GM23338 (cell line): Measurements from ENCODE around the gene MYO5A. TPM values are rescaled to one million over a fixed set of nuclear protein-coding genes. Genes with fewer than 3 reads are reported as not detected.

Source experiments
- ATAC-seq: fragments of 200-7000 bp; cut with Tn5 transposase; 3 replicates; pipeline ENCODE4 v1.9.1; 2020
- DNase-seq: peaks from one replicate; pipeline ENCODE4 v3.0.0-alpha.2; 2015; ENCODE audit warnings: low spot score
- H2AFZ ChIP-seq: fragments of 200-600 bp; sonication (generic); 2 replicates; pipeline ENCODE4 v1.8.0; 2016; ENCODE audit warnings: antibody characterized with exemption, mild to moderate bottlenecking, moderate library complexity
- H3F3A ChIP-seq: fragments of 200-600 bp; sonication (generic); replicated peaks from 2 replicates; pipeline ENCODE4 v1.8.0; 2017; ENCODE audit warnings: antibody characterized with exemption, mixed run types, low read depth
- H3K27ac ChIP-seq: fragments of 200-600 bp; sonication (generic); 2 replicates; pipeline ENCODE4 v1.6.1; 2016; ENCODE audit warnings: low read depth
- H3K27me3 ChIP-seq: fragments of 200-600 bp; sonication (generic); 2 replicates; pipeline ENCODE4 v1.8.0; 2016; ENCODE audit warnings: mild to moderate bottlenecking, mixed run types, moderate library complexity; ENCODE audit not compliant: insufficient read depth
- H3K36me3 ChIP-seq: fragments of 200-600 bp; sonication (generic); 2 replicates; pipeline ENCODE4 v1.8.0; 2016; ENCODE audit warnings: mild to moderate bottlenecking; ENCODE audit not compliant: insufficient read depth
- H3K4me1 ChIP-seq: fragments of 200-600 bp; sonication (generic); 2 replicates; pipeline ENCODE4 v1.8.0; 2016; ENCODE audit warnings: mild to moderate bottlenecking, moderate library complexity; ENCODE audit not compliant: insufficient read depth
- H3K4me2 ChIP-seq: fragments of 200-600 bp; sonication (generic); 2 replicates; pipeline ENCODE4 v1.7.1; 2017; ENCODE audit warnings: mixed run types
- H3K4me3 ChIP-seq: fragments of 200-600 bp; sonication (generic); 2 replicates; pipeline ENCODE4 v1.6.1; 2016; ENCODE audit warnings: mixed run types
- H3K79me2 ChIP-seq: fragments of 200-600 bp; sonication (generic); replicated peaks from 2 replicates; pipeline ENCODE4 v1.8.0; 2017; ENCODE audit warnings: mild to moderate bottlenecking; ENCODE audit not compliant: insufficient read depth
- H3K9me2 ChIP-seq: fragments of 200-600 bp; sonication (generic); 2 replicates; pipeline ENCODE4 v1.8.0; 2017; ENCODE audit not compliant: insufficient read depth
- H4K20me1 ChIP-seq: fragments of 200-600 bp; sonication (generic); replicated peaks from 2 replicates; pipeline ENCODE4 v1.8.0; 2017; ENCODE audit warnings: mild to moderate bottlenecking; ENCODE audit not compliant: insufficient read depth
- H3K27ac Mint-ChIP-seq: 2 replicates; pipeline ENCODE4 v1.8.0; 2020; ENCODE audit warnings: inconsistent platforms, mild to moderate bottlenecking, moderate library complexity, mixed read lengths
- H3K27me3 Mint-ChIP-seq: 3 replicates; pipeline ENCODE4 v1.8.0; 2022; ENCODE audit warnings: low read depth, mild to moderate bottlenecking, moderate library complexity, mixed read lengths, inconsistent platforms; ENCODE audit not compliant: insufficient read depth, poor library complexity
- H3K36me3 Mint-ChIP-seq: 3 replicates; pipeline ENCODE4 v1.8.0; 2021; ENCODE audit warnings: low read depth, mild to moderate bottlenecking, inconsistent platforms, moderate library complexity, mixed read lengths
- H3K4me1 Mint-ChIP-seq: 3 replicates; pipeline ENCODE4 v1.8.0; 2020; ENCODE audit warnings: mild to moderate bottlenecking, inconsistent platforms, mixed read lengths
- H3K4me3 Mint-ChIP-seq: 3 replicates; pipeline ENCODE4 v1.8.0; 2021; ENCODE audit warnings: moderate library complexity, mild to moderate bottlenecking, inconsistent platforms, mixed read lengths
- H3K9me3 Mint-ChIP-seq: 3 replicates; pipeline ENCODE4 v1.8.0; 2020; ENCODE audit warnings: moderate library complexity, mild to moderate bottlenecking, inconsistent platforms, mixed read lengths
- CREB1 ChIP-seq: fragments of 250-450 bp; sonication (Bioruptor Pico); IDR thresholded peaks from 2 replicates; pipeline ENCODE4 v1.5.0; 2020; ENCODE audit warnings: low read depth, mild to moderate bottlenecking, moderate library complexity
- ETS1 ChIP-seq: IDR thresholded peaks from 2 replicates; pipeline ENCODE4 v1.6.1; 2016; ENCODE audit warnings: antibody characterized with exemption
- EZH2 ChIP-seq: fragments of 200-600 bp; sonication (generic); IDR thresholded peaks from one replicate; pipeline ENCODE4 v1.8.0; 2017; ENCODE audit warnings: antibody characterized with exemption, mild to moderate bottlenecking, low read depth; ENCODE audit not compliant: unreplicated experiment
- EZH2phosphoT487 ChIP-seq: fragments of 200-600 bp; sonication (generic); IDR thresholded peaks from one replicate; pipeline ENCODE4 v1.8.1; 2018; ENCODE audit warnings: antibody characterized with exemption; ENCODE audit not compliant: unreplicated experiment
- JUNB ChIP-seq: IDR thresholded peaks from one replicate; pipeline ENCODE4 v1.6.1; 2016; ENCODE audit warnings: antibody characterized with exemption; ENCODE audit not compliant: unreplicated experiment
- POLR2AphosphoS5 ChIP-seq: IDR thresholded peaks from 2 replicates; pipeline ENCODE4 v1.6.1; 2016; ENCODE audit warnings: antibody characterized with exemption, low read depth
- STAT1 ChIP-seq: IDR thresholded peaks from one replicate; pipeline ENCODE4 v1.6.1; 2016; ENCODE audit warnings: antibody characterized with exemption; ENCODE audit not compliant: unreplicated experiment
- ZNF331 ChIP-seq: fragments of 250-450 bp; sonication (Bioruptor Pico); IDR thresholded peaks from 2 replicates; pipeline ENCODE4 v1.5.0; 2020; ENCODE audit warnings: low read depth, mild to moderate bottlenecking, moderate library complexity
- polyA plus RNA-seq: library from polyadenylated mRNA; unstranded; fragments of >200 nt; fragmentation: Nextera tagmentation; extraction: Ambion mirVana; gene quantifications from 2 replicates; pipeline ENCODE4 v1.2.1, GENCODE V29; 2016
- total RNA-seq: library from RNA; depleted of rRNA; stranded (reverse); fragments of >200 nt; shearing (Covaris generic); gene quantifications from 2 replicates; pipeline ENCODE4 v1.2.3, GENCODE V29; 2014
- TF ChIP-seq, protein P1 (sequence below): fragments of 250-450 bp; sonication (Bioruptor Pico); IDR thresholded peaks from 2 replicates; pipeline ENCODE4 v1.5.0; 2020; ENCODE audit warnings: mild to moderate bottlenecking, moderate library complexity

The MYO5A gene
- total and polyA plus RNA-seq, 2 experiments from 2014 or later = 5.7 to 31.8 TPM

DNA sequence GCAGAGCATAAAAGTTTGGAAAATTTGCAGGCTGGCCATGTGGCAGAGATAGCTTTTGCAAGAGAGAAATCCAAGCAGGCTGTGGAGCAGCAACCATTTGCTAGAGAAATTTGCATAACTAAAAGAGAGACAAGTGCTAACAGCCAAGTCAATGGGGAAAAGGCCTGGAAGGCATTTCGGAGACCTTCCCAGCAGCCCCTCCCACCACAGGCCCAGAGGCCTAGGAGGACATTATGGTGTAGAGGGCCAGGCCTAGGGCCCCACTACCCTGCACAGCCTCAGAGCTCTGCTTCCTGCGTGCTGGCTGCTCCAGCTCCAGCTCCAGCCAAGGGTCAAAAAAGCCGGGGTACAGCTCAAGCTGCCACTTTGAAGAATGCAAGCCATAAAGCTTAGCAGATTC is 82.7 kb downstream of the MYO5A start (continued):
- TF ChIP-seq, protein P1, sequence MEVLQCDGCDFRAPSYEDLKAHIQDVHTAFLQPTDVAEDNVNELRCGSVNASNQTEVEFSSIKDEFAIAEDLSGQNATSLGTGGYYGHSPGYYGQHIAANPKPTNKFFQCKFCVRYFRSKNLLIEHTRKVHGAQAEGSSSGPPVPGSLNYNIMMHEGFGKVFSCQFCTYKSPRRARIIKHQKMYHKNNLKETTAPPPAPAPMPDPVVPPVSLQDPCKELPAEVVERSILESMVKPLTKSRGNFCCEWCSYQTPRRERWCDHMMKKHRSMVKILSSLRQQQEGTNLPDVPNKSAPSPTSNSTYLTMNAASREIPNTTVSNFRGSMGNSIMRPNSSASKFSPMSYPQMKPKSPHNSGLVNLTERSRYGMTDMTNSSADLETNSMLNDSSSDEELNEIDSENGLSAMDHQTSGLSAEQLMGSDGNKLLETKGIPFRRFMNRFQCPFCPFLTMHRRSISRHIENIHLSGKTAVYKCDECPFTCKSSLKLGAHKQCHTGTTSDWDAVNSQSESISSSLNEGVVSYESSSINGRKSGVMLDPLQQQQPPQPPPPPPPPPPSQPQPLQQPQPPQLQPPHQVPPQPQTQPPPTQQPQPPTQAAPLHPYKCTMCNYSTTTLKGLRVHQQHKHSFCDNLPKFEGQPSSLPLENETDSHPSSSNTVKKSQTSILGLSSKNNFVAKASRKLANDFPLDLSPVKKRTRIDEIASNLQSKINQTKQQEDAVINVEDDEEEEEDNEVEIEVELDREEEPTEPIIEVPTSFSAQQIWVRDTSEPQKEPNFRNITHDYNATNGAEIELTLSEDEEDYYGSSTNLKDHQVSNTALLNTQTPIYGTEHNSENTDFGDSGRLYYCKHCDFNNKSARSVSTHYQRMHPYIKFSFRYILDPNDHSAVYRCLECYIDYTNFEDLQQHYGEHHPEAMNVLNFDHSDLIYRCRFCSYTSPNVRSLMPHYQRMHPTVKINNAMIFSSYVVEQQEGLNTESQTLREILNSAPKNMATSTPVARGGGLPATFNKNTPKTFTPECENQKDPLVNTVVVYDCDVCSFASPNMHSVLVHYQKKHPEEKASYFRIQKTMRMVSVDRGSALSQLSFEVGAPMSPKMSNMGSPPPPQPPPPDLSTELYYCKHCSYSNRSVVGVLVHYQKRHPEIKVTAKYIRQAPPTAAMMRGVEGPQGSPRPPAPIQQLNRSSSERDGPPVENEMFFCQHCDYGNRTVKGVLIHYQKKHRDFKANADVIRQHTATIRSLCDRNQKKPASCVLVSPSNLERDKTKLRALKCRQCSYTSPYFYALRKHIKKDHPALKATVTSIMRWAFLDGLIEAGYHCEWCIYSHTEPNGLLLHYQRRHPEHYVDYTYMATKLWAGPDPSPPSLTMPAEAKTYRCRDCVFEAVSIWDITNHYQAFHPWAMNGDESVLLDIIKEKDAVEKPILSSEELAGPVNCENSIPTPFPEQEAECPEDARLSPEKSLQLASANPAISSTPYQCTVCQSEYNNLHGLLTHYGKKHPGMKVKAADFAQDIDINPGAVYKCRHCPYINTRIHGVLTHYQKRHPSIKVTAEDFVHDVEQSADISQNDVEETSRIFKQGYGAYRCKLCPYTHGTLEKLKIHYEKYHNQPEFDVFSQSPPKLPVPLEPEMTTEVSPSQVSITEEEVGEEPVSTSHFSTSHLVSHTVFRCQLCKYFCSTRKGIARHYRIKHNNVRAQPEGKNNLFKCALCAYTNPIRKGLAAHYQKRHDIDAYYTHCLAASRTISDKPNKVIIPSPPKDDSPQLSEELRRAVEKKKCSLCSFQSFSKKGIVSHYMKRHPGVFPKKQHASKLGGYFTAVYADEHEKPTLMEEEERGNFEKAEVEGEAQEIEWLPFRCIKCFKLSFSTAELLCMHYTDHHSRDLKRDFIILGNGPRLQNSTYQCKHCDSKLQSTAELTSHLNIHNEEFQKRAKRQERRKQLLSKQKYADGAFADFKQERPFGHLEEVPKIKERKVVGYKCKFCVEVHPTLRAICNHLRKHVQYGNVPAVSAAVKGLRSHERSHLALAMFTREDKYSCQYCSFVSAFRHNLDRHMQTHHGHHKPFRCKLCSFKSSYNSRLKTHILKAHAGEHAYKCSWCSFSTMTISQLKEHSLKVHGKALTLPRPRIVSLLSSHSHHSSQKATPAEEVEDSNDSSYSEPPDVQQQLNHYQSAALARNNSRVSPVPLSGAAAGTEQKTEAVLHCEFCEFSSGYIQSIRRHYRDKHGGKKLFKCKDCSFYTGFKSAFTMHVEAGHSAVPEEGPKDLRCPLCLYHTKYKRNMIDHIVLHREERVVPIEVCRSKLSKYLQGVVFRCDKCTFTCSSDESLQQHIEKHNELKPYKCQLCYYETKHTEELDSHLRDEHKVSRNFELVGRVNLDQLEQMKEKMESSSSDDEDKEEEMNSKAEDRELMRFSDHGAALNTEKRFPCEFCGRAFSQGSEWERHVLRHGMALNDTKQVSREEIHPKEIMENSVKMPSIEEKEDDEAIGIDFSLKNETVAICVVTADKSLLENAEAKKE (CRISPR knock-in tag) = no peak
- TF ChIP-seq STAT1 (no peak), EZH2 (no peak), ZNF331 (no peak), JUNB (no peak)

DNA sequence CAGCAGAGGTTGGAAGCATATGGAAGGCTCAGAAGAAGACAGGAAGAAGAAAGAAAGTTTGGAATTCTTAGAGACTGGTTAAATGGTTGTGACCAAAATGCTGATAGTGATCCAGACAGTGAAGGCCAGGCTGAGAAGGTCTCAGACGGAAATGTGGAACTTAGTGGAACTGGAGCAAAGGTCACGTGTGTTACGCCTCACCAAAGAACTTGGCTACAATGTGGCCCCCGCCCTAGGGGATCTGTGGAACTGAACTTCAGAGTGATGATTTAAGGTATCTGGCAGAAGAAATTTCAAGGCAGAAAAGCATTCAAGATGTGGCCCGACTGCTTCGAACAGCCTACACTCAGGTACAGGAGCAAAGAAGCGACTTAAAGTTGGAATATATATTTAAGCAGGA is 83.1 kb downstream of the MYO5A start:
- Histone ChIP-seq H4K20me1 (0 out of 2 replicates have a peak, but pooled peaks cover 4% of the 10 kb centered on the region), H3K4me3 (no peak overlapping the region), H3K79me2 (peaks cover 9% of the 10 kb centered on the region; the same call in 1 of the 2 replicates), H2AFZ (no peak overlapping the region), H3K27me3 (no peaks in the 10 kb centered on the region), H3F3A (no peaks in the 10 kb centered on the region), H3K9me2 (peaks cover 12% of the 10 kb centered on the region; the same call in 1 of the 2 replicates), H3K27ac (peak overlapping the region; percentile 73), H3K36me3 (peaks cover 9% of the 10 kb centered on the region), H3K4me1 (peaks cover 14% of the 10 kb centered on the region; the same call in 1 of the 2 replicates), H3K4me2 (peak overlapping the region; percentile 41)
- H3K4me3 Mint-ChIP-seq = no peak overlapping the region
- H3K9me3 Mint-ChIP-seq = peaks cover 29% of the 10 kb centered on the region
- peaks cover 6% of the 10 kb centered on the region for H3K27me3 Mint-ChIP-seq
- no peak overlapping the region for H3K27ac Mint-ChIP-seq
- DNase-seq = no peak
- no peak for ATAC-seq
- peaks cover 29% of the 10 kb centered on the region for H3K36me3 Mint-ChIP-seq
- H3K4me1 Mint-ChIP-seq = peaks cover 24% of the 10 kb centered on the region
- no peak for TF ChIP-seq ETS1
- TF ChIP-seq EZH2phosphoT487 = no peak
- TF ChIP-seq, protein P1 (CRISPR knock-in tag) = no peak
- TF ChIP-seq JUNB = no peak
- TF ChIP-seq CREB1 (CRISPR knock-in tag) = no peak
- no peak for TF ChIP-seq POLR2AphosphoS5
